GM19372 (cell line): ENCODE data around the gene ABHD10.

Experiments
- ATAC-seq: cut with Tn5 transposase; IDR thresholded peaks from one replicate; pipeline ENCODE4 v1.9.1; 2021; ENCODE audit warnings: mild to moderate bottlenecking, low read depth, moderate library complexity; ENCODE audit not compliant: unreplicated experiment

The ABHD10 gene

GRCh38 chr3:111978583-111979433 is at the start of gene ABHD10:
Gene ABHD10, plus strand, starts transcription at chr3:111979026. Its CDS starts 36 bp downstream, at chr3:111979062.
- peak; percentile 91 for ATAC-seq

- ATAC-seq: no peak
These were observed 49.3 kb upstream of the ABHD10 start for GRCh38 chr3:111929484-111929883.

- ATAC-seq: no peak
These were observed 45.9 kb upstream of the ABHD10 start for GRCh38 chr3:111932946-111933345.

GRCh38 chr3:111936191-111936841 is 42.5 kb upstream of the ABHD10 start:
- ATAC-seq: no peak

GRCh38 chr3:111936967-111937366 is 41.9 kb upstream of the ABHD10 start:
- ATAC-seq: no peak

- ATAC-seq: no peak
These were observed 41.0 kb upstream of the ABHD10 start for GRCh38 chr3:111937871-111938270.

- ATAC-seq: no peak
These were observed 39.0 kb upstream of the ABHD10 start for GRCh38 chr3:111939873-111940272.

- ATAC-seq: no peak
These were observed 35.3 kb upstream of the ABHD10 start for GRCh38 chr3:111943533-111943932.

- ATAC-seq: no peak
These were observed 34.5 kb upstream of the ABHD10 start for GRCh38 chr3:111944372-111944771.

- no peak for ATAC-seq
These were observed 31.6 kb upstream of the ABHD10 start for GRCh38 chr3:111947231-111947630.

- ATAC-seq: no peak
These were observed 30.0 kb upstream of the ABHD10 start for GRCh38 chr3:111948786-111949185.

GRCh38 chr3:111949712-111950111 is 29.1 kb upstream of the ABHD10 start:
- no peak for ATAC-seq

GRCh38 chr3:111951032-111951431 is 27.8 kb upstream of the ABHD10 start:
- no peak for ATAC-seq

- ATAC-seq: no peak
These were observed 26.7 kb upstream of the ABHD10 start for GRCh38 chr3:111952086-111952485.

- no peak for ATAC-seq
These were observed 25.9 kb upstream of the ABHD10 start for GRCh38 chr3:111952866-111953450.

- ATAC-seq: no peak
These were observed 24.4 kb upstream of the ABHD10 start for GRCh38 chr3:111954228-111954990.

GRCh38 chr3:111955876-111956275 is 22.9 kb upstream of the ABHD10 start:
- no peak for ATAC-seq

- ATAC-seq: no peak
These were observed 22.4 kb upstream of the ABHD10 start for GRCh38 chr3:111956449-111956848.

- ATAC-seq: no peak
These were observed 21.7 kb upstream of the ABHD10 start for GRCh38 chr3:111956995-111957734.
